HG03039 (cell line): Measurements from ENCODE around the gene KRT25.

ENCODE experiments used
- ATAC-seq: cut with Tn5 transposase; IDR thresholded peaks from one replicate; pipeline ENCODE4 v1.9.1; 2021; ENCODE audit warnings: mild to moderate bottlenecking, moderate library complexity; ENCODE audit not compliant: unreplicated experiment

KRT25 gene, protein sequence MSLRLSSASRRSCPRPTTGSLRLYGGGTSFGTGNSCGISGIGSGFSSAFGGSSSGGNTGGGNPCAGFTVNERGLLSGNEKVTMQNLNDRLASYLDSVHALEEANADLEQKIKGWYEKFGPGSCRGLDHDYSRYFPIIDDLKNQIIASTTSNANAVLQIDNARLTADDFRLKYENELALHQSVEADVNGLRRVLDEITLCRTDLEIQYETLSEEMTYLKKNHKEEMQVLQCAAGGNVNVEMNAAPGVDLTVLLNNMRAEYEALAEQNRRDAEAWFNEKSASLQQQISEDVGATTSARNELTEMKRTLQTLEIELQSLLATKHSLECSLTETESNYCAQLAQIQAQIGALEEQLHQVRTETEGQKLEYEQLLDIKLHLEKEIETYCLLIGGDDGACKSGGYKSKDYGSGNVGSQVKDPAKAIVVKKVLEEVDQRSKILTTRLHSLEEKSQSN

DNA sequence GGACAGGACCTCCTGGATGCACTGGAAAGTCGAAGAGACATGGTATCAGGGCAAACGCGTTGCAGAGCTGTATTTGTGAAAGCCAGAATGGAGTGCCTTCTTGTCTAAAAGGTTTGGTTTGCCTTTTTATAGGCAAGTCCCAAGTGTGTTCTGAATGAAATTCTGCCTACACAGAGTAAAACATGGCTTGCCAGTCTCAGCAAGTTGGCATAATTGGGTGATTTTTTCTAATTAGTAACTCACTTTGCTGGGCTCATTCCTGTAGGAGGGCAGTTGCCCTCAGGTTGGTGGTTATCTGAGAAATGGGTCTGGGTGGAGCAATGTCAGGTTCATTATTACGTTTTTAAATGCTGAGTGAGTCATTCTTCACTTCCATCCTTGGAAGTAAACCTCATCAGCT lies at the start of gene KRT25:
KRT25 (minus strand) TSS at position 101 of the 400 bp plus-strand sequence; CDS start at position 41, 60 bp downstream.
- ATAC-seq = no peak

DNA sequence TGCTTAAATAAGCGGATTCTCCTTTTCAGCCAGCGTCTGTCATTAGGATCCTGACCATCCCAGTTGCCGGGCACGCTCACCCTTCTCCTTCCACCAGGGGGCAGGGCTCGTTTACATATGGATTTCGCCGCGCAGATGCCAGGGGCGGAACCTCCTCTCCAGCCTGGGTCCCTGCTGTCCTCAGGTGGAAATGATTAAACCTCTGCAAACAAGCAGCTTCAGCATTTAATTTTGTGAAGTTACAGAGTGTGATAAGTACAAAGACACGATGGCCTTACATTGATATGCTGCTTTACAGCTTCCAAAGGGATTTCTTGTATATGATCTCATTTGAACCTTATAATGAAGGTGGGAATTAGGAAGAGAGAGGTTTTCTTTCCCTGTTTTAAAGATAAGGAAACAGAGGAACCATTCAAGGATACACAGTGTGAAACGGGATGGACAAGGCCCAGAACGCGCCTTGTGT lies 48.5 kb upstream of the KRT25 start:
- no peak for ATAC-seq

DNA sequence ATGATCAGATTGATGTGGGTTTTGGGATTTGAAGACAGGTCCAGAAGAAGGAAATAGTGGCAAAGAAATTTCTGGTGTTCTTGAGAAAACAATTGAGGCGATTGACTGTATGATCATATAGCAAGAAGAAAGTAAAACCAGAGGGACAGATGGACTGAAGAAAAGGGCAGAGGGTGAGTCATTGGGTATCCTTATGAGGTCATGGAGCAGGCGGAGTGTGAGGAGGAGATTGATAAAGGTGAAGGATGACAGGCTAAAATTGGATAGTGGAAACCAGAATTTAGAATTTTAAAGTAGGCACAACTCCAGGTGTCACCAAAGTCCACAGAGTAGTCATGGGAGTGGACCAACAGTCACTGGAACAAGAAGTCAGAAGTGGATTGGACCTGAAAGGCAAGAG lies 46.0 kb upstream of the KRT25 start:
- no peak for ATAC-seq

DNA sequence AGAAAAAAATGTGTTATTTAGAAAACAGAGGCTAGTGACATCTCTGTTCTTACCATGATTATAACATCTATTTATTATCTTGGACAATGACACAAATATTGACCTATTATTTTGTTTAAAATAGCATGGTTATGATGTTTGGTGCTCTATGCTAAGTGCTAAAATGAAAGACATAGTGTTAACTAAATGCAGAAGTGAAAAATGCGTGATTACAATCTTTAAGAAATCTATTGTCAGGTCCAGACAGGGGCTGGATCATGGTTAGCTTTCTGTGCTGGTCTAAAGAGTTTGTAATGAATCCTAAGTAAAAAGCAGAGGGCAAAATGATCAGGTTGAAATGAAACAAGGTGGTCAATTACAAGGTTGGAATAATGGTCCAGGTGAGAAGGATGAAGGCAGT lies 45.2 kb upstream of the KRT25 start:
- ATAC-seq = no peak

DNA sequence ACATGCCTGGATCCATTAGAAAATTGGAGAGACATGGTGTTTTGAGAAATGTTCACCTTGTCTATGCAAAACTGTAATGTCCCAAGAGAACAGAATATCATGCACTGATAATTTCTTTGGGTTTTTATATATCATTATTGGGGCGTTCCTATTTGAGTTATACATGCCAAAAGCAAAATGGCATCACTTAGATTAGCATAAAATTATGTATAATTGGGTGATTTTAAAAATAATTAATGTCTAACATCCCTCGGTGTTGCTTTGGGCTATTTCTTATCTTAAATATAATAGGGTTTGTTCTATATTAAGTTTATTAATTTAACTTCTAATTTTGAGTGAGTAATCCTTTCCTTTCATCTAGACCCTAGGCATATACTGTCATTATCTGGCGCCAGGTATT lies 44.7 kb upstream of the KRT25 start, which contains the start of gene KRT28:
KRT28 (minus strand) TSS at position 101 of the 400 bp plus-strand sequence; CDS start at position 35, 66 bp downstream.
- ATAC-seq = no peak

DNA sequence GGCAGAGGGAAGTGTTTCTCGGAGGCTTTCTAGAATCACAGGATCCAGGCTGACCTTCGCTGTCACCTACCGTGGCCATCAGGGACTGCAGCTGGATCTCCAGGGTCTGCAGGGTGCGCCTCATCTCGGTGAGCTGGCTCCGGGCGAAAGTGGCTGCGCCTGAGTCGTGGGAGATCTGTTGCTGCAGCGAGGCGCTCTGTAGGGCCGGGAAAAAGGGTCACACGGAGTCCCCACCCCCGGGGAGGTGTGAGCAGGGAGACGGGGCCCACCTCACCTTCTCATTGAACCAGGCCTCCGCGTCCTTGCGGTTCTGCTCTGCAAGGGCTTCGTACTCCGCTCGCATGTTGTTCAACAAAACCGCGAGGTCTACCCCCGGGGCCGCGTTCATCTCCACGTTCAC lies 41.7 kb upstream of the KRT25 start:
- ATAC-seq = no peak

DNA sequence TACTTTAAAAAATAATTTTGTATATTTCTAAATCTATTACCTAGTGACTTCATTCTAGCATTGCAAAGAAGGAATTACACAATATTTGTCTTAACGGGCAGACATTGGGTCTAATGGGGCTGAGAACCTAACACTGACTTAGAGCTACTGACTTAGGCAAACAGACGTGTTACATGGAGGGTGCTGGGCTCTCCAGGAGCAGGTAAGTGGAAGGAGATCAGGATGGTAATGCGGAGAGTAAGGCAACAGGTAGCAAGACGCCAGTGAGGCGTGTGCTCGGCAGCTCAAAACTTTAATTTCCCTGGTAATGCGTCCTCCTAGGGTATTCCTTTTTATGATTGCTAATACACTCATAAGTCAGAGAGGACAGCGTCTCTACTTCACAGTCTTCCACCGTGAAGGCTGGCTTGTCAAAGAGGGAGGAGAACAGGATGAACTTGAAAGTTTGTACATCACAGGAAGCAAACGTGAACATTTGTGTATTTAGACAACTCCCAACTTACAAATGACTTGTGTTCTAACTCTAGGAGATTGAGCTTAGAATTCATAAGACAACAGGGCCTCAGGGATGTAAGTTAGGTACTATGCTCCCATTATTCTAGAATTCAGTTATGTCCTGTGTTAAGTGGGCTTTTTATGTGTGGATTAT lies 40.0 kb upstream of the KRT25 start:
- no peak for ATAC-seq

DNA sequence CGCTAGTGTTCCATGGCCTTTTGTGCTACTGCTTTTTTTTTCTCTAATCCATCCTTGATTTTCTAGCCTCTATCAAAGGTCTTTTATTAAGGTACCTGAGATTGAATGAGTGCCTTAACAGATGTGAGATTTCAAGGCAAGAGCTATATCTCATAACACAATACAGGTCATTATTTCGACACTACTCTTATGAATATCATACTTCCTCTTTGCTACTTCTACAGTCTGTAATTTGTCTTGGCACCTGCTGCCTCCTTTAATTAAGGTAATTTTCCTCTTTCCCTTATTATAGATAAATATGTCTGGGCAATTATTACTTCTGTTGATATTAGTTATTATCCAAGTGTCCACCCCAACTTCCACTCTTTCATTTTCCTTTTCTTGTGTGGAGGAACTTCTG lies 39.3 kb upstream of the KRT25 start:
- ATAC-seq = no peak

DNA sequence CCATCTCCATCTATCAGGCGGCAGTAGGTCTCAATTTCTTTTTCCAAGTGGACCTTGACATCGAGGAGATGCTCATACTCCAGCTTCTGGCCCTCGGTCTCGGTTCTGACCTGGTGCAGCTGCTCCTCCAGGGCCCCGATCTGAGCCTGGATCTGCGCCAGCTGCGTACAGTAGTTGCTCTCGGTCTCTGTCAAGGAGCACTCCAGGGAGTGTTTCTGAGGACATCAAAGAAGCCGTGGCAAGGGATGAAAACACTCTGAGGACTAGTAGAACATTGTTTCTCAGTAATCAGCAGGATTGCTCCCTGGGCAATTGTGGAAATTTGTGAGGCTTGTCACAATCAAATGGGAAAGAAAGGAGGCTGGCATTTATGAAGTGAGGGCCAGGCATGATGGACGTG lies 38.7 kb upstream of the KRT25 start:
- no peak for ATAC-seq

DNA sequence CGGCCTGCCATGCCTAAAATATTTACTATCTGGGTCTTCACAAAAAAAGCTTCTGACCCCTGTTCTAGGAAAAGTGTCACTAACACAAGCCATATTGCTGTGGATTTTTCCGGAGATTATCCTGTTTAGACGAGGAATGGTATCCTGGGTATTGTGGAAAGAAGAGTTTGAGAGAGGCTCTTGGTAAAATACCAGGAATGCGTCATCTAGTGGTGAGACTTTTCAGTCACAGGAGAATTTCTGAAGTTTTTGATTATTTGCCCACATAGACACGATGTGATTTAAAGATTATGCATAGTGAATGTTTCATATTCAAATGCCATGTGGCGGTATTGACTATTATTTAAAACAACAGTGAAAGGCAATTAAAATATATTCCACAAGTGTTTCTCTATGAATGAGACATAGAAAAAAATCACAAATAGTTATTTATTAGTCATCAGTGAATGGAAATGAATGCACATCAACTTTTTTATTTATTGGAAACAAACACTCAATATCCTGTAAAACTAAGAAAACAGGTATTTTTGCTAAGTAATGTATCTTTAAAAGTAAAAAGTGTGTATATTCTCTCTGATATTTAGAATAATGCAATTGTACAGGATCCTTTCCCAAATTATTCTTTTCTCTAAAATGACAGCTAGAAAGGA lies 36.8 kb upstream of the KRT25 start:
- no peak for ATAC-seq

DNA sequence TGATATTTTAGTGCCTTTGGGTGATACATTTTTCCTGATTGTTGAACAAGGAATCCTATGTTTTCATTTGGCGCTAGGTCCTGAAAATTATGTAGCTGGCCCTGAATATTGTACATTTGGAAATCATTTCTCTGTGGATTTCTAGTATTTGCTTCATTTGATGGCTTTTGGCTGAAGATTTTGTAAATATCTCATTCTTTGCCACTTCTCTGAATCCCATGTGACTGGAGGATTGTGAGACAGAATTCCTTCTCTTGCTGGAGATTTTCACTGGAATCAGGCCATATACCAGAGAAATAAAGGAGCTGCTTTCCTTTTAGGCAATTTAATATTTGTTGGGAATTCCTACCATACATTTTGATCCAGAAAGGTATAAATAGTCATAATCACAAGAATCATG lies 36.0 kb upstream of the KRT25 start:
- ATAC-seq = no peak

DNA sequence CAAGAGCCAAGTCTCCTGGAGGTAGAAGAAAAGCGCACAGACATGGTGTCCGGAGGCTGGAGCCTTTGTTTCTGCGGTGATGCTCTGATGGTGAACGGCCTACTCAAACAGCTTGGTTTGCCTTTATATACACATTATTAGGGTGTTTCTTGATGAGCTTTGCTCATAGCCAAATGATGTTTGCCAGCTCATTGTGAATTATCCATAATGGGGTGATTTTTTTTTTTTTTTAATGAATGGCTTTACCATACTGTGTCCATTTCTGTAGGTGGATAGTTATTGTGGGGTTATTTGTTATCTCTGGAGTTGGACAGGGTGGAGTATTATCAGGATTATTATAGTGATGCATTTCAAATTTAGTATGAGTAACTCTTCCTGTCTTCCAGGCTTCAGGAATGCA lies 27.3 kb upstream of the KRT25 start, which contains the start of gene KRT27:
KRT27 (minus strand) TSS at position 101 of the 400 bp plus-strand sequence; CDS start at position 44, 57 bp downstream.
- ATAC-seq = no peak

DNA sequence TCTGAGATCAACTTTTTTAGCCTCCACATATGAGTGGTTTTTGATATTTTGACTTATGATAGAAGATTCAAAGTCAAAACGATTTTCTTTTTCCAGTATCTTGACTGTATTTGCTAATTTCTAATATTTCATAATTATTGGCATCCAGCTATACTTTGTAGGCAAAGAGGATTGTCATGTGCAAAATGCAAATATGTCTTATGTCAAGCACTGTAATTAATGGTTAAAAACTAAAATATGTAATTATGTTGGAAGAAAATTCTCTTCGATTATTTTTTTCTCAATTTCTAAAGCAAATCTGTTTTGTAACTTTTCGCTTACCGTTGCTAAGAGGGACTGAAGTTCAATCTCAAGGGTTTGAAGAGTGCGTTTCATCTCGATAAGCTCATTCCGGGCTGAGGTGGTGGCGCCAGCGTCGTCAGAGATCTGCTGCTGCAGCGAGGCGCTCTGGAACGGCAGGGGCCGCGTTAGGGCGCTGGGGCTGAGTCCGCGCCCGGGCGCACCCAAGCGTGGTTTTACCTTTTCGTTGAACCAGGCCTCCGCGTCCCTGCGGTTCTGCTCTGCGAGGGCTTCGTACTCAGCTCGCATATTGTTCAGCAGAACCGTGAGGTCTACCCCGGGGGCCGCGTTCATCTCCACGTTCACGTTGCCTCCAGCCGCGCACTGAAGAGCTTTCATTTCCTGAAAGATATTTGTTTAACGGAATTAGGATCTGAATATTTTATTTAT lies 24.2 kb upstream of the KRT25 start:
- no peak for ATAC-seq

DNA sequence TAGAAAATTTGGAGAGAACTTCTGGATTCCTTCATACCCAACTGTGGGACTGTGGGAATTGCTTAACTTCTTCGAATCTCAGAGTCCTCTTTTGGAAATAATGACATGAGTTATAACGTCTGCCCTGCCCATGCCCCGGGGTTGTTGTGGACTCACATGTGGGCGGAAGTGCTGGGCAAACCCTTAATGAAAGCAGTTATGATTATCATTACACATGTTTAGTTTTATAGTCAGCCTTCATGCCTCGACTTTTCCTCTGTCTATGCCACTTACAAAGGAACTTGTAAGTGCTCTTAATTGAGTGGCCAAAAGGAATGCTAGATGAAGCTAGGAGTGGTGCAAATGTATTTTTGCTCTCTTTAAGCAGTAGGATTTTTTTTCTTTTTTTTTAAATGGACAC lies 23.3 kb upstream of the KRT25 start:
- ATAC-seq = no peak

DNA sequence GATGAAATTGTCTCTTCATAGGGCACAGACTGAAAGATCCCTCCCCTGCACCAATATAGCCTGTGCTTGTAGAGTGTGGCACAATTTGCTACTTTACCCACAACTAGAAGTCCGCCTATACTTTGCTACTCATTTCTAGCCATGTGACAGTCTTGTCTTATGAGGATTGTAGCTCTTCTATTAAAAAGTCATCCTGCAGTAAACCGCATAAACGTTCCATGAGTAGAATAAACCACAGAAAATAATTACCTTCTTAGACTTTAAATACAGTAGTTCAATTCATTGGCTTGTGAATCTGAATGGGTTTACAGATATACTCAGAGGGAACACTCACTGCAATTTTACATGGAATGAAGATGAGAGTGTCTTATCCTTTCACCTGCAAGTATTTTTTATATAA lies 22.8 kb upstream of the KRT25 start:
- no peak for ATAC-seq

DNA sequence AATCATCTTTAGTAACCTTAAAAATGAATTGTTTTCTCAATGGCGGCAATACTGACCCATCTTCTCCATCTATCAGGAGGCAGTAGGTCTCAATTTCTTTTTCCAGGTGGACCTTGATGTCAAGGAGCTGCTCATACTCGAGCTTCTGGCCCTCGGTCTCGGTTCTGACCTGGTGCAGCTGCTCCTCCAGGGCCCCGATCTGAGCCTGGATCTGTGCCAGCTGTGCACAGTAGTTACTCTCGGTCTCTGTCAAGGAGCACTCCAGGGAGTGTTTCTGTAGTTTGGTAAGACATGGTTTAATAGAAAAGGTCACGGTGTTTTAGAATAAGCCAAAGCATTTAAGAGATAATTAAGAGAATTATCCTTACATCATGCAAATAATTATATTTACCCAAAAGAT lies 22.3 kb upstream of the KRT25 start:
- no peak for ATAC-seq

DNA sequence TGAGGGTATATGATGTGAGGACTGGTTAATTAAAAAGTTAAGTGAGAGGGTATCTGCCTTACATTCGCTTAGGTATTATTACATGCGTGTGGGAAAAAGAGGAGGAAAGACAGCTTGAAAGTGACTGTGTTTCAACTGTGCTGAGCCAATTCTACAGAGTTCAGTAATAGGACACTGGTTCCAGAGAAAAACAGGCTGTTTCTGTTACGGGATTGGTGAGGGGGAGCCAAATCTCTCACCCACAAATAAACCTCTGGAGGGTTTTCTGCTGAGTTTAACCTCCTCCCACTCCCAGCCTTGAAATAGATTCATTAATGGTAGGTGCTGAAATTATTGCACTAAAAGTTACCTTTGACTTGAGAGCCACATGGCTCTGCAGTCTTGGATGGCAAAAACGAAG lies 20.8 kb upstream of the KRT25 start:
- ATAC-seq = no peak

DNA sequence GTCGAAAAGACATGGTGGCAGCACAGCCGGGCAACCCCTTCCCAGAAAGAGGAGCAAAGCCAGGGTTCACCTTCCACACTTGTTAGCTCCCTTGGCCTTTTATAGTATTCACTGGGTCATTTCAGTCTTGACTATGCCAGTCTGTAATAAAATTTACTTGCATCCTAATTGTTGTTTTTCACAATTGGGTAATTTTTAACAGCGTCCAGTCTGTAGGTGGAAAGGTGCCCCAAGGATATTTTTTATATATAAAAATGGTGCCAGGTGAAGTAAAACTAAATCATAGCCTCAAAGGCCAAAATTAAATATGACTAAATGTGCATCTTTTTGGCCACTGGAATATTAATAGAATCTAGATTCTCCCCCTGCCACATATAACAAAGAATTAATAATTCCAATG lies 17.0 kb upstream of the KRT25 start, which contains the start of gene KRT26:
KRT26 (minus strand) TSS at position 101 of the 400 bp plus-strand sequence; CDS start at position 13, 88 bp downstream.
- ATAC-seq = no peak

DNA sequence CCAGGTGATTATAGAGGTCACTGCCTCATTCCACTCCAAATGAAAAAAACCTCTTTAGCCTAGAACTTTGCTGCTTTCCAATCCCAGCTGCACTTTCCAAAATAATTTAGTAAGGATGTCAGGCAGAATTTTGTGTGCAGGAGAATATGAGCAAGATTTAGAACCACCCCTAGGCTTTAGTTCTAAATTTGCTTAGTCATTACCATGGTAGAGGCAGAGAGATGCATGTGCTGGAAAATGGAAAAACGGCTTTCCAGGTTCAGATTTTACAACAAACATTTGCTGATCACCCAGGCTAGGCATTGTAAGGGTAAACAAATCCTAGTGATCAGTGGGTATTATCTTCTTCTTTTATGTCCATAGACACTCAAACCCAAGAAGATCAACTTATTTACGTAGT lies 10.5 kb upstream of the KRT25 start:
- no peak for ATAC-seq

DNA sequence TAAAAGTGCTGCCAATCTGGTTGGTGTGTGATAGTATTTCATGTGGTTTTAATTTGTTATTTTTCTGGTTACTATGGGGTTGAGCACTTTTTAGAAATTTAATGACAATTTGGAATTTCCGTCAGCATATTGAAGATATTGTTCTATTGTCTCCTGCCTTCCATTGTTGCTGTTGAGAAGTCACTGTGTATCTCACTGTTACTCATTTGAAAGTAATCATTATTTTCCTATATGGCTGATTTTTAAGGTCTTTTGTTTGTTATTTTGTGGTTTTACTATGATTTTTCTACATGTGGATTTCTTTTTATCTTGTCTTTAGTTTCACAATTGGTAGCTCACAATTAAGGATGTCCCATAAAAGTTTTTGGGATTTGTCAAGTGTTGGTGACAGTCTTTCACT lies 8.6 kb upstream of the KRT25 start:
- ATAC-seq = no peak
